HG02943 (cell line): ENCODE data around the gene ERFL.

Experiments used
- ATAC-seq: cut with Tn5 transposase; IDR thresholded peaks from one replicate; pipeline ENCODE4 v1.9.1; 2021; ENCODE audit warnings: mild to moderate bottlenecking, low read depth, moderate library complexity; ENCODE audit not compliant: unreplicated experiment

Gene ERFL

DNA sequence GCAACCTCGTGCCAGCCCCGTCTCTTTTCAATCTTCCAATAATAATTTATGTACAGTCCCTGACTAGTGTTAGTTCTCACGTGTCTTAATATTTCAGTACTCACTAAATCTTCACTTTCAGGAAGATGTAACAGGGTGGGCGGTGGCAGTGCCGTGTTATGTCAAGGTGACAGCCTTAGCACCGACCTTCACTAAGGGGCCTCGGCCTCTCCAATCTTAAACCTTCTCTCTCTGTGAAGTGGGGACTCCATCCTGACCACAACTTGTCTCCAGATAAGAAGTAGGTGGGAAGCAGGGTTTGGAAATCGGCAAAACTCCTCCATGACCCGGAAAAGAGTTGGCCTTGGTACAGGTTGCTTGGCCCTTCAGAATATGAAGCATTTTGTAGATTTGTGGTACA is 66.4 kb downstream of the ERFL start:
- ATAC-seq: no peak

DNA sequence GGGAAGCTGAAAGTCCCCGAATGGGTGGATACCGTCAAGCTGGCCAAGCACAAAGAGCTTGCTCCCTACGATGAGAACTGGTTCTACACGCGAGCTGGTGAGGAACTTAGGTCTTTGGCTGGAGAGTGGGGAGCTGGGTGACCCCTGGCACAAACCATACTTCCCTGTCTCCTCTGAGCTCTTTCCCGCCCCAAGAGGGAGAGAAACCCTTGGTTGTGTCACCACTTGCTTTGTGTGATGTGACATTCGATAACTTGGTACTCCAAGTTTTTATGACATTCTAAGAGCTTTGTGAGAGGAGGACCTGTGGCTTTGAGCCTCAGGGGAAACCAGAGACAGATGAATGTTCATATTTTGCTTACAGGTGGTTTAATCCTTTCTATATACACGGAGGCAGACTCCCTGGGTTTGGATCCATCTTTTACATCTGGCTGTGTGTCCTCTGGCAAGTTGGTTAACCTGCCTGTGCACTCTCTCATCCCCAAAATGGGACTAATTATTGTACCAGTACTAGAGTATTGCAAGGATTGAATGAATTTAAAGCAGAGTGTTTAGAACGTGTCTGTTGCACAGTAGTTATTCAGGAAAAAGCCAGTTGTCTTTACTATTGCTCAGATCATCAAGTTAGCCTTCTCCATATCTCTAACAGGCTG is 67.0 kb downstream of the ERFL start:
- ATAC-seq: no peak

- no peak for ATAC-seq
Measured at GRCh38 chr19:41860419-41861115, 67.7 kb downstream of the ERFL start.

GRCh38 chr19:41859618-41860418 is 68.4 kb downstream of the ERFL start, which contains the start of gene RPS19:
RPS19 (plus strand) TSS chr19:41860255; CDS start chr19:41860775, 520 bp downstream.
- peak; percentile 73 for ATAC-seq

DNA sequence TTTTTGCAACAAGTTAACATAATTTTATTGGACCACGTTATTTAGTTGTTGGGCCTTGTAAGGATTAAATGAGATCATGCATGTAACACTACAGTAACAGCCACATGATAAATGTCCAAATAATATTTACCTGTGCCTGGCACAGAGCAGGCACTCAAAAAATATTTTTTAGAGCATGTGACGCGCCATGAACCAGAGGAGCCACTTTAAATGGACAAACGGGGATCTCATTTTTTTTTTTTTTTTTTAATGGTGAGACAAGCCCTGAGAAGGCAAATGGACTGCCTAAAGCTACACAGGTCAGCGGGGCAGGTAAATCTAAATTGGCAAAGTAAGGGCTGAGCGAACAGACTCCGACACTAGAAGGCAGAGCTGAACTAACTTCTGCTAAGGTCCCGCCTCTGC is 69.0 kb downstream of the ERFL start:
- no peak for ATAC-seq
